Glutamatergic neuron (in vitro differentiated cells): Measurements from ENCODE around the gene ZBTB16. TPM values are rescaled to one million over a fixed set of nuclear protein-coding genes. Genes with fewer than 3 reads are reported as not detected.

Experiments used
- DNase-seq: peaks from one replicate; pipeline ENCODE4 v3.0.0; 2022
- H3K27ac Mint-ChIP-seq: one replicate; pipeline ENCODE4 v1.8.0; 2020; ENCODE audit warnings: mild to moderate bottlenecking, mixed read lengths, inconsistent platforms; ENCODE audit not compliant: unreplicated experiment
- H3K27me3 Mint-ChIP-seq: one replicate; pipeline ENCODE4 v1.8.0; 2020; ENCODE audit warnings: mild to moderate bottlenecking, moderate library complexity, mixed read lengths, inconsistent platforms; ENCODE audit not compliant: unreplicated experiment
- H3K36me3 Mint-ChIP-seq: one replicate; pipeline ENCODE4 v1.8.0; 2020; ENCODE audit warnings: mild to moderate bottlenecking, mixed read lengths, inconsistent platforms; ENCODE audit not compliant: unreplicated experiment
- H3K4me1 Mint-ChIP-seq: one replicate; pipeline ENCODE4 v1.8.0; 2020; ENCODE audit warnings: mild to moderate bottlenecking, low read depth, mixed read lengths, inconsistent platforms; ENCODE audit not compliant: unreplicated experiment
- H3K4me3 Mint-ChIP-seq: one replicate; pipeline ENCODE4 v1.8.0; 2020; ENCODE audit warnings: mild to moderate bottlenecking, mixed read lengths, inconsistent platforms; ENCODE audit not compliant: unreplicated experiment
- H3K9me3 Mint-ChIP-seq: one replicate; pipeline ENCODE4 v1.8.0; 2020; ENCODE audit warnings: mild to moderate bottlenecking, moderate library complexity, mixed read lengths, inconsistent platforms; ENCODE audit not compliant: unreplicated experiment
- total RNA-seq: library from RNA; stranded (reverse); fragmentation: NEBNext Ultra II Directional; extraction: Animal tissue kit (Norgen Biotek cat#: 25700); gene quantifications from one replicate; pipeline ENCODE4 v1.2.1, GENCODE V29; 2021; ENCODE audit not compliant: unreplicated experiment
- TF ChIP-seq, protein P1 (sequence below): fragments of 200-600 bp; sonication (generic); IDR thresholded peaks from one replicate; pipeline ENCODE4 v1.5.0; 2021; ENCODE audit not compliant: partially characterized antibody, unreplicated experiment

The ZBTB16 gene
- total RNA-seq, 1 donor from 2014 or later, result 9.0 TPM

DNA sequence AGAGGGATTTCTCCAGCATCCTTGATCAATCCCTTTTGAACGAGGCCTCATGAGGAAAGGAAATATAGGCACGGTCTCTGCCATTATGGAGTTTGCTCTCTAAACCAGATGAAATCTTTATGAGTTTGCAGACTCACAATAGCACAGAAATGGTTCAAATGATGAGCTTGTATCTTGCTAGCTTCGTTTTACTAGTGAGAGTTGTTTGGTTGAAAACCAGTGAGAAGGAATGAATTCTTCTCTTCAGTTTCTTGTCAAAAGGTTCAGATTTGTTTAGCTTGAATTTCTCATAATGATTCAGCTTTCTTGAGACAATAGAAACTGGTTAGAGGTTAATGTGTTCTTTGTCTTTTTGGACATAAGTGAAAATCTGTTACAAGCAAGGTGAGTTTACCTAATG, 92.7 kb downstream of the ZBTB16 start:
- TF ChIP-seq, protein P1, sequence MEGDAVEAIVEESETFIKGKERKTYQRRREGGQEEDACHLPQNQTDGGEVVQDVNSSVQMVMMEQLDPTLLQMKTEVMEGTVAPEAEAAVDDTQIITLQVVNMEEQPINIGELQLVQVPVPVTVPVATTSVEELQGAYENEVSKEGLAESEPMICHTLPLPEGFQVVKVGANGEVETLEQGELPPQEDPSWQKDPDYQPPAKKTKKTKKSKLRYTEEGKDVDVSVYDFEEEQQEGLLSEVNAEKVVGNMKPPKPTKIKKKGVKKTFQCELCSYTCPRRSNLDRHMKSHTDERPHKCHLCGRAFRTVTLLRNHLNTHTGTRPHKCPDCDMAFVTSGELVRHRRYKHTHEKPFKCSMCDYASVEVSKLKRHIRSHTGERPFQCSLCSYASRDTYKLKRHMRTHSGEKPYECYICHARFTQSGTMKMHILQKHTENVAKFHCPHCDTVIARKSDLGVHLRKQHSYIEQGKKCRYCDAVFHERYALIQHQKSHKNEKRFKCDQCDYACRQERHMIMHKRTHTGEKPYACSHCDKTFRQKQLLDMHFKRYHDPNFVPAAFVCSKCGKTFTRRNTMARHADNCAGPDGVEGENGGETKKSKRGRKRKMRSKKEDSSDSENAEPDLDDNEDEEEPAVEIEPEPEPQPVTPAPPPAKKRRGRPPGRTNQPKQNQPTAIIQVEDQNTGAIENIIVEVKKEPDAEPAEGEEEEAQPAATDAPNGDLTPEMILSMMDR, result no peak
- Mint-ChIP-seq H3K27ac (no peak overlapping the region), H3K36me3 (no peaks in the 10 kb centered on the region), H3K27me3 (no peaks in the 10 kb centered on the region), H3K4me3 (no peak overlapping the region), H3K9me3 (no peaks in the 10 kb centered on the region), H3K4me1 (peaks cover 14% of the 10 kb centered on the region)
- DNase-seq, result no peak

DNA sequence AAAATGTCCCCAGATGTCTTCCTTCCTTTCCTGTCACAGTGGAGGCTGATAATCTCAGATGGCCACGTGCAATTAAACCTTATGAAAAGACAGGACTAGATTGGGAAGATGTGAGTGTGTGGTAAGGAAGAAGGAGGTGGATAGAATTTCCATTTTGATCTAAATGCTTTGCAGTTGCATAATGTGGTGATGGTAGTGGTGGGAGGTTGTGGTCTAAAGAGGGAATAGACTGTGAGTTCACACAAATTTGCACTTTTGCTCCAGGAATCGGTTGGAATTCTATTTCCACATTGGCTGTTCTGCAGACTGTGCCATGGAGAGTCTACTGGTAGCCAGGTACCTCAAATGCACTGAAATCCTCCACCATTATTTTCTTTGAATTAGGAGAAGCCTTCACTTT, 93.3 kb downstream of the ZBTB16 start:
- no peaks in the 10 kb centered on the region for H3K27me3 Mint-ChIP-seq
- peaks cover 12% of the 10 kb centered on the region for H3K4me1 Mint-ChIP-seq
- no peak for DNase-seq
- H3K27ac Mint-ChIP-seq, result no peak overlapping the region
- peaks cover under 1% of the 10 kb centered on the region for H3K9me3 Mint-ChIP-seq
- TF ChIP-seq, protein P1, result no peak
- H3K36me3 Mint-ChIP-seq, result no peaks in the 10 kb centered on the region
- no peak overlapping the region for H3K4me3 Mint-ChIP-seq

DNA sequence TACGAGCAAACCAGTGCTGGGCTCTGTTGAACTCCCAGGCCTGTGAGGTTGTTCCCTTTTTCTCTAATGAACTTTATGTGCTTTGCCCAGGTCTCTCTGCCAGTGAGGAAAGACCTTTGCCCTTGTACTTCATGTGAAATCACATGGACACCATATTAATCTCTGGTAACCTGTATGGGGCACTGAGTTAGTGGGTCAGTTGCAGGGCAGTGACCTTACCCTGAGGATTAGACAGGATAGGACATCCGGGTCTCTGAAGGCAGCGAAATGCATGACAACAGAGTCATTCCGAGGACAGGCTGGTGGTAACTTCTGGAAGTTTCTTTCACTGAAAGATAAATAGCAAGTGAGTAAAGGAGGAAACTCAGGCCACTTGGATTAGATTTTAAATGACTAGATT, 93.7 kb downstream of the ZBTB16 start:
- H3K27me3 Mint-ChIP-seq, result no peaks in the 10 kb centered on the region
- TF ChIP-seq, protein P1, result no peak
- H3K27ac Mint-ChIP-seq, result no peak overlapping the region
- DNase-seq, result no peak
- no peaks in the 10 kb centered on the region for H3K36me3 Mint-ChIP-seq
- H3K4me1 Mint-ChIP-seq, result peaks cover 8% of the 10 kb centered on the region
- peaks cover 1% of the 10 kb centered on the region for H3K9me3 Mint-ChIP-seq
- no peak overlapping the region for H3K4me3 Mint-ChIP-seq

DNA sequence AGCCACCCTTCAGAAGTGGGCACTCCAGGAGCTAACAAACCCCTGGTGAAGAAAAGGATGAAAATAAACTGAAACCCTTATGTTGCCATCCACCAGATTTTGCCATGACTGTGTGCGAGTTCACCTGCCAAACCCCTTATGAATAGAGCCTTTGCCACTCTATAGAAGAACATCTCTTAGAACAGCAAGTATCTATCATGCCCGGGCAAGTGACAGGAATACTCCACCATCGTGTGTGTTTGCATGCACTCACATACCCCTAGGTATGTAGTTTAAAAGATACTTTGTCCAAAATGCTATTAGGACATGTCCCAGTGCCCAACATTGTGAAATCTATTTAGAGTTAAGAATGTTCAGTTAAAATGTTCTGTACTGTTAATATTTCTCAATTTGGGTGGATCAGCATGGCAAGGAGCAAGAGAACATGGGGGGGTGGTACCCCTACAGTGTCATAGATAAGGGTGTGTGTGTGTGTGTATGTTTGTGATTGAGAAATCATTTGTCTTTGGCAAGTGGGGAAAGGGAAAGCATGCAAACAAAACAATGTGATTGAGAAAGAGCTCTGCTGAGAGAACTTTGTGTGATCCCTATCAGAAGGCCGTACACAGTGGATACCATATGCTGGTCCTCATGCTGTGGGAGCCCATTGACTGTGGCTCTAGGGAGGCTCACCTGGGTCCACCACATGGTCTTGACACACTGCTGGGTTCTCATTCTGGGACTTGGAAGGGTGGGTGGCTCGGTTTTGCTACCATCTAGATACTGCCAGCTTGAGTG, 94.9 kb downstream of the ZBTB16 start:
- Mint-ChIP-seq H3K4me1 (peaks cover 10% of the 10 kb centered on the region), H3K27ac (no peak overlapping the region), H3K36me3 (no peaks in the 10 kb centered on the region), H3K27me3 (no peaks in the 10 kb centered on the region), H3K9me3 (peaks cover 3% of the 10 kb centered on the region), H3K4me3 (no peak overlapping the region)
- DNase-seq, result no peak
- TF ChIP-seq, protein P1, result no peak

DNA sequence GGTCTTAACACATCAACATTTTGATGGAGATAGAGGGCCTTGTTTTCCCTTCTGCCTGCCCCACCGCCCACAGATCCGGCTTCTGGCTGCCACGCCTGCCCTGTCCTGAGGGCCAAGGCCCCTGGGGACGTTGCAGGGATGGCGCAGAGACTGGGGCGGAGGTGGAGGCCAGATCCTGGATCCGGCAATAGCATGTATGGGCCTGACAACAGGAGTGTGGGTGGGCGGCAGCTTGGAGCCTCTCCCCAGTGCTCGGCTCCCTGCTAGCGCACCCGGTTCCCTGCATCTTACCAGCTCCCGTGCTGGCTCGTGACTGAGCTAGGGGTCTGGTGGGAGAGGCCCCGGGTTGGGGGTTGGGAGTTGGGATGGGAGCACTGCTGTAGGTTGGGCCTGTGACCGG, 95.6 kb downstream of the ZBTB16 start:
- H3K9me3 Mint-ChIP-seq, result peaks cover 3% of the 10 kb centered on the region
- H3K4me1 Mint-ChIP-seq, result peaks cover 9% of the 10 kb centered on the region

More for the DNA sequence above, 95.6 kb downstream of the ZBTB16 start:
- Mint-ChIP-seq H3K27ac (no peak overlapping the region), H3K36me3 (no peaks in the 10 kb centered on the region), H3K27me3 (no peaks in the 10 kb centered on the region), H3K4me3 (no peak overlapping the region)
- no peak for DNase-seq
- TF ChIP-seq, protein P1, result no peak
